GM19328 (cell line): Measurements from ENCODE around the gene SYT11.
"Not testable (repeated sequence)": the region's sequence is repeated elsewhere in the genome, so short reads cannot be mapped to it uniquely, and the experiment has no call there.

Experiments
- ATAC-seq: cut with Tn5 transposase; IDR thresholded peaks from one replicate; pipeline ENCODE4 v1.9.1; 2021; ENCODE audit warnings: mild to moderate bottlenecking, moderate library complexity; ENCODE audit not compliant: unreplicated experiment

Gene SYT11

GRCh38 chr1:155896476-155896875 lies 37.1 kb downstream of the SYT11 start:
- ATAC-seq: not testable (repeated sequence)

- ATAC-seq: no peak
These were observed 38.4 kb downstream of the SYT11 start for GRCh38 chr1:155897746-155898145.

- no peak for ATAC-seq
These were observed 39.5 kb downstream of the SYT11 start for GRCh38 chr1:155898888-155899287.

GRCh38 chr1:155899683-155900082 lies 40.3 kb downstream of the SYT11 start:
- no peak for ATAC-seq

GRCh38 chr1:155900161-155900560 lies 40.8 kb downstream of the SYT11 start:
- no peak for ATAC-seq

- no peak for ATAC-seq
These were observed 44.9 kb downstream of the SYT11 start for GRCh38 chr1:155904261-155904660.

- no peak for ATAC-seq
These were observed 50.5 kb downstream of the SYT11 start for GRCh38 chr1:155909894-155910293.

- no peak for ATAC-seq
These were observed 51.3 kb downstream of the SYT11 start for GRCh38 chr1:155910621-155911121.

- peak; percentile 81 for ATAC-seq
These were observed 52.0 kb downstream of the SYT11 start, which contains the start of gene RIT1 for GRCh38 chr1:155911156-155912055. RIT1 (minus strand) TSS chr1:155911349; CDS start chr1:155910761, 588 bp downstream.

GRCh38 chr1:155912056-155912536 lies 52.7 kb downstream of the SYT11 start:
- no peak for ATAC-seq

GRCh38 chr1:155913969-155914757 lies 54.8 kb downstream of the SYT11 start:
- ATAC-seq: no peak

GRCh38 chr1:155918660-155919059 lies 59.3 kb downstream of the SYT11 start:
- ATAC-seq: no peak

- no peak for ATAC-seq
These were observed 60.4 kb downstream of the SYT11 start for GRCh38 chr1:155919801-155920200.

- ATAC-seq: no peak
These were observed 61.4 kb downstream of the SYT11 start for GRCh38 chr1:155920717-155921116.

GRCh38 chr1:155925506-155925905 lies 66.1 kb downstream of the SYT11 start:
- no peak for ATAC-seq

- ATAC-seq: no peak
These were observed 69.7 kb downstream of the SYT11 start for GRCh38 chr1:155929057-155929456.

- ATAC-seq: not testable (repeated sequence)
These were observed 71.4 kb downstream of the SYT11 start for GRCh38 chr1:155930725-155931124.

GRCh38 chr1:155931332-155932038 lies 72.1 kb downstream of the SYT11 start:
- ATAC-seq: no peak

- ATAC-seq: no peak
These were observed 72.7 kb downstream of the SYT11 start for GRCh38 chr1:155932081-155932480.

- ATAC-seq: no peak
These were observed 73.1 kb downstream of the SYT11 start for GRCh38 chr1:155932487-155932886.

GRCh38 chr1:155933591-155934096 lies 74.3 kb downstream of the SYT11 start:
- no peak for ATAC-seq
